NCI-H345 treated with DMSO at 0.1 percent for 48 hours (cell line): ENCODE data around the gene ATP9A.
A peak's percentile ranks its signal among the peaks of the same experiment; 100 is the strongest.

Experiments
- DNase-seq: peaks from one replicate; lab custom pipeline; 2025; ENCODE audit not compliant: unreplicated experiment; lab: John Stamatoyannopoulos, UW

The ATP9A gene

DNA sequence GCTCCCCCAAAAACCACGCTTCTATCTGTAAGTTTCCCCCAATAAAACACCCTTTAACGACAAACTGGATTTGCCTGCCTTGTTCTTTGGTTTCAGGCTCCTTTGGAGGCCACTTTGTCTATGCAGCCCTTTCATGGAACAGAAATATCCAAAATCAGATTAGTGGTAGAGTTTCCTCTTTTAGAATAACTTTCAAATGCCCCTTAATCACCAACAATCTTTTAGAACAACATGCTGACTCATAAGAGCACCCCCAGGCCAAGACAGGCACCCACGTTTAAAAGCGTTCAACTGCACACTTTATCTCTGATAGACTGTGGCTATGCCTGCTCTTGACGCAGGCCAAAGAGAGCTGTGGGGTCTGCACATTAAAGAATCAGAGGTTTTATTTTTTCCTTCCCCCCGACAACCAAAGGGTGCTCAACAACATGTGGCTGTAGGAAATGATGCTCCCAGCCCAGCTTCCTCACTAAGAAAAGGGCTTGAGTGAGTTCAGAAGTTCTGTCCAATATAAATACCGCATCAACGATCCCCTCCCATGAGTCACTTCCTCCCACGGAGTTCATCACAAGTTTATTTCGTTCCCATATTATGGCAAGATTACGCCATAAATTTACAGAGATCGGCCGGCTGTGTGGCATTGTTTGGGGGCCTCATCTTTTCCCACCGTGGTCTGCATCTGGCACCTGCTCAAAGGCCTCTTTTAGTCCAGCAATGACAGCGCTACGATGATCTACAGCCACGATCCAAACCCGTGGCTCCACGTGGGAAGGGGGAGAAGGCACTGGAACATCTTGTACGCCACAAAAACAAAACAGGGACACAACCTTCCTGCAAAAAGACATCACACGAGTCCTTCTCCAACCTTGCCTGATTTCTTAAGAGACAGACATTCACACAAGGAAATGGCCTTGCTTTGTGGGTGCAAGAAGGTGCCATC lies 136.9 kb downstream of the ATP9A start:
- DNase-seq = no peak

DNA sequence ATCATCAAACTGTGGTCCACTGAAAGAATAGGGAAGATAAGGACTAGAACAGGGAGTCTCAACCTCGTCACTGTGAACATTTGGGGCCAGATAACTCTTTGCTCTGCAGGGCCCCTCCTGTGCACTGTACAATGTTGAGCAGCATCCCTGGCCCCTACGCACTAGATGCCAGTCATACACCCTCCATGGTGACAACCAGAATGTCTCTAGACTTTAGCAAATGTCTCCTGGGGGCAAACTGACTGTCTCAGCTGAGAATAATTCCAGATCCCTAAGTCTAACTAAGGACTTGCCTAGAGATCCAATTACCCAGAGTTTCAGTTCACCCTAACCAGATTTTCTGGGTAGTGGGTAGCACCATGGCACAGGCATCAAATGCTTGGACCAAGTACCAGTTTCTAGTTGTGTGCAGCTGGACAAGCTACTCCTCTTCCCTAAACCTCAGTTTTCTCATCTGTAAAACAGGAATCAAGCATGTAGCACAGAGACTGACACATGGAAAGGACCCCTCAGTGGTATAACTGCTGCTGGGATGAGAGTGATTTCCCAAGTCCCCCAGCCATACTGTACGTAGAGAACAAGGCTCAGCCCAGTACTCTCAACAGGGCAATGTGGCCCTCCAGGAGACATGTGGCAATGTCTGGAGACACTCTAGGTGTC lies 138.7 kb downstream of the ATP9A start:
- no peak for DNase-seq

DNA sequence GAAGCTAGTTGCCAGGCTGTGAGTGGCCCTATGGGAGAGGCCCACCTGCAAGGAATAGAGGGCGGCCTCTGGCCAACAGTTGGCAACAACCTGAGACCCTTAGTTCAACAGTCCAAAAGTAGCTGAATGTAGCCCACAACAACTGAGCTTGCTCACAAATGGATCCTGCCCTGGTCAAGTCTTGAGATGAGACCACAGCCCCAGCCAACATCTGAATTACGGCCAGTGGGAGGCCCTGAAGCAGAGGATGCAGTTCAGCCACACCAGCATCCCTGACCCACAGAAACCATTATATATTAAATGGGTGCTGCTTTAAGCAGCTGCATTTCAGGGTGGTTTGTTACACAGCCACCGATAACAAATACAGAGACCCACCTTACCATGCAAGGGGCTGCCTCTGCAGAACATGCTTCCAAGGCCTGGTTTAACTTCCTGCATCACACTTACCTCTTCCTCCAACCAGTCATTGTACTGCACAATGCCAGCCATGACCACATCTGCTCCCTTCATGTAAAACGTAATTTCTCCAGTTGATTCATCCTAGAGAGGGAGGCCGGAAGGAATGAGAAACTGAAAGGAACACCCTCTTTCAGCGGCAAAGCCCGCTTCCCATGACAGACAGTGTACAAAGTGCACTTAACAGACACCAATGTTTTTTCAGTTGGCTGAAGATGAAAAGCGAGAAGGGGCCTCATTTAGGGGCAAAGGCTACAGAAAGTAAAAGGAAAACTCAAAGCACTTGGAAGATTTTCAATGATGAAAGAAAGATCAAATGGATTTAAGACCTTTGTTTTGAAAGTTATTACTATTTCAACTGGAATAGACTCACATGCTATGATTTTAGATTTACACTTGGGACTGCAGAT lies 139.4 kb downstream of the ATP9A start:
- DNase-seq = no peak

DNA sequence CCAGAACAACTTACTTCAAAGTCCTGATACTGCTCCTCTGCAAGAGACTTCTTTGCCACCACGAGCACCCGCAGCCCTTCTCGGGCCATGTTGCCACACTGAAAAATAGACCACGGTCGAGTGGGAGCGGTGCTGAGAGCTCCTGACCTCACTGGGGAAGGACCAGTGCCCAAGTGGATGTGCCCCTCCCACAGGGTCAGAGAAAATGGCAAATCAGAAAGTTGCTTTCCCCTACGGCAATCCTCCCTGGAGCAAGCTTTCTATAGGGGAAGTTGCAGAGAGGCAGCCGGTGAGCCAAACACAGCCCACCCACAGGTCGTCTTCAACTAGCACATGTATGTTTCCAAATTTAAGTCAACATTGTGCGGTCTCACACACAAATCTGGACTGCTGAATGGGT lies 140.6 kb downstream of the ATP9A start:
- DNase-seq = no peak

DNA sequence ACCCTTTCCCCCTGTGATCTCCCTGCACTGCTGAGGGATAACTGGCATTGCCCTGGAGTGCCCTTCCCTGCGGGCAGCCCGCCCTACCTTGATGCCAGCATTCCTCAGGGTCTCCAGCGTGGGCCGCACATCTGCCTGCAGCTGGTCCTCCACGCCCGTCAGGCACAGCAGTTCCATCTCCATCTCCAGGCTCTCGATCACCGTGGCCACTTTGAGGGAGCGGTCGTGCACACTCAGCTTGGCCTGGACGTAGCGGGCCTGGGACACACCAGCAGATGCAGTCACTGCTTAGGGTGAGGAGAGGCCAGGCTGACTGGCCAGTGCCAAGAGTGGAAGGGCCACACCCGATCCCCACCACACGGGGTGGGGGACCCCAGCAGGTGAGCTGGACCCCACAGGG lies 143.1 kb downstream of the ATP9A start:
- no peak for DNase-seq

DNA sequence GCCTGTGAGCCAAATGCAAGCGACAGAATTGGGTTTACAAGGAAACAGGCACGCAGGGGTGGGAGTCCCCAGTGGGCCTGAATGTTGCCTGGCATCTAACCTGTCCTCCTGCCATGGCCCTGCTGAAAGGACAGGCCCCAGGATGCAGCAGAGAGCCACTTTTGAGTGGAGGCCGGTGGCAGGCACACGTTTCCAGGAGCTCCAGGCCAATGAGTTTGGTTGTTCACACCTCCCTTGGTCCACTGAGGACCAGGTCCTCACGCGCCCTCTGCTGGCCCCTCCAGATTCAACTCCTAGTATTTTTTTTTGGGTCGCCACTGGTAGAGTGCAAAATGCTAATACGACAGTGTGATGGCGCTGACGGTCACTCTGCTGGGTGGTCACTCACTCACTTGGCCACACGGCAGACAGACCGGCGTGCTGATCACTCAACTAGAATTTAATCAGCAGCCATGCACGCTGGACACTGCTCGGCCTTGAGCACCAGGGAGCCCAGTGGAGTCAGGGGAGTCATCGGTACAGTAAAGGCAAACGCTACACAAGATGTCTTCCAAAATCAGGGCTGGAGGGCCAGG lies 143.9 kb downstream of the ATP9A start:
- DNase-seq = peak; percentile 4

DNA sequence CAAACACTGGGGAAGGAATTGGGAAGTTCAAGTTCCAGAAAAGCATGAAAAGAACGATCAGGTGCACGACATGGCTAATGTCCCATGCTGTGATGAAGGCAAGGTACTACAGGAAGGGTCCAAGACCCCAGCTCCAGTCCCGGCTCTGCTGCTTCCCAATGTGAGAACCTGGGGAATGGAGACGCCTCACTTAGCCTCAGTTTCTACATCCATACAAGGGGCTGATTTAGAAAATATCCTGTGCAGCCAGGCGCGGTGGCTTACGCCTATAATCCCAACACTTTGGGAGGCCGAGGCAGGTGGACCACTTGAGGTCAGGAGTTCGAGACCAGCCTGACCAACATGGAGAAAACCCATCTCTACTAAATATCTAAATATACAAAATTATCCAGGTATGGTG lies 144.9 kb downstream of the ATP9A start:
- no peak for DNase-seq

DNA sequence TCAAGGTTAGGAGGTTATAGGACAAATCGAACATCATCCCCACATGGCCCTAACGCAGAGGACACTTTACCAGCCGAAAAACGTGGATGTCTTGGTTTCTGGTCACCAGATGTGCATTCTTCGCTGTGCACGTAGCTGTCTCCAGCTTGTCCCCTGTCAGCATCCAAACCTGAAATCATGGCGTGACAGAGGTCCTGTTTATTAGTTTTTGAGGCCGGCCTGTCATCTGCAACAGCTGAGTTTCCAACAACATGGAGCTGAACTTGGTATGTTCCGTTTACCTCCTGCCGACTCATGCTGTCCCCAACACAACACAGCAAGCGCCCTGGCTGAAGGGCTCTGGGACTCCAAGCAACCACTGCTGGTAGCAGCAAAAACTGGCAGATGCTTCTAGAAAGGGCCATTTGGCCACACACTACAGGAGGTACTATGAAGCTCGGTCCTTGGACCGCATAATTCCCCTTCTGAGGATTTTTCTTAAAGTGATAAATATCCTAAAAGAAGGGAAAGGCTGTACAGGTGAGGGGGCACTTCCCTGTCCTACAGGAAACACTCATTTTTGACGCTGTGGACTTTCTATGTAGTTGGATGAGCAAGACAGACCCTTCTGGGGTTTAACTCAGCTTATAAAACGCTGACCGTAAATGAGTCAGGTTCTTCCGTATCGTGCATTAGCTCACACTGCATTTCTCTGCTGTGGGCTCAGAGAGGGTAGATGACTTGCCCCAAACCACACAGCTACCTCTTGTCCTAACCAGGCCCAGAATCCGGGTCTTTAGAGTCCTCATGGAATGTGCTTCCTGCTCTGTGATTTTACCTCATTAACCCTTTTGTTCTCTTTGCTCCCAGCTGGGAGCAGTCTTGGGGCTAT lies 146.0 kb downstream of the ATP9A start:
- no peak for DNase-seq

DNA sequence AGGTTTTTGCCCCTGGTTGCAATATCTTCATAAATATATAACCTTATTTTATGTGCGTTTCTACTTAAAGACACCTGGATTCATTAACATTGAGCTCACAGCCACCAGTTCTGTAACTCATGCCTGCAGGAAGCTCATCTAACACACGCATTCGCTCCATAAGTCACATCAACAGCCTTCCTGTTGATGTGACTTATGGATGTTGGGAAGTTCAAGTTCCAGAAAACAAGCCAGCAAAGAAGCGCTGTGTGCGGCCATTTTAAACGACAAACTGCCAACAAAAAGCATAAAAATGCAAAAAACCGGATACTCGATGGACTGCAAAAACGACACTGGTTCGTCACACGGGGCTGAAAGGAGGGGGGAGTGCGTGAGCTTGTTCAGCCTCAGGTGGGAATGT lies 147.8 kb downstream of the ATP9A start:
- no peak for DNase-seq

DNA sequence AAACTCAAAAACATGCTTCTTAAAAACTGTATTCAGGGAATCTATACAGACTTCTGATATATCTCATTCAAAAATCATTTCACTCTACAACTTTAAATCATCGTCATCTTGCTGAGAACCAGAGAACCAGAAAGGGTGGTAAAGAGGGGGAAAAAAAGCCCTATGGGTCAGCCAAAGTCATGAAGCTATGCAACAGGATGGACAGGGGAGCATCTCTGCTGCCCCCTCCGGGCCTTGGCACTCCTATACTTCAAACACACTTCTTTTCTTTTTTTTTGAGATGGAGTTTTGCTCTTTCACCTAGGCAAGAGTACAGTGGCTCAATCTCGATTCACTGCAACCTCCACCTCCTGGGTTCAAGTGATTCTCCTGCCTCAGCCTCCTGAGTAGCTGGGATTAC lies 152.1 kb downstream of the ATP9A start:
- no peak for DNase-seq

DNA sequence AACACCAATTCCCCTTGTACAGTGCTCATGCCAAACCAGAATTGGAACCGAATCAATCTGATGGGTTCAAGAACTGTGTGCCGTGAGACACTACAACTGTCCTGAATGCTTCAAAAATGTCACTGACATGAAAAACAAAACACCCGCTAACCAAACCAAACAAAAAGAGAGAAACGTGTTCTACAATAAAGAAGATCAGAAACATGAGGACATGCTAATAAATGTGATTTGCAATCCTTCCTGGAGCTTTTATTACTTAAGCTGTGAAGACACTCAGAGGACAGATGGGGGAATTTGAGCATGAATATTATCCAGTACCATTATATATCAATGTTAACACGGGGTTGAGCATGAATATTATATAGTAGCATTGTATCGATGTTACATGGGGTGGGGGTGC lies 153.5 kb downstream of the ATP9A start:
- DNase-seq = no peak

DNA sequence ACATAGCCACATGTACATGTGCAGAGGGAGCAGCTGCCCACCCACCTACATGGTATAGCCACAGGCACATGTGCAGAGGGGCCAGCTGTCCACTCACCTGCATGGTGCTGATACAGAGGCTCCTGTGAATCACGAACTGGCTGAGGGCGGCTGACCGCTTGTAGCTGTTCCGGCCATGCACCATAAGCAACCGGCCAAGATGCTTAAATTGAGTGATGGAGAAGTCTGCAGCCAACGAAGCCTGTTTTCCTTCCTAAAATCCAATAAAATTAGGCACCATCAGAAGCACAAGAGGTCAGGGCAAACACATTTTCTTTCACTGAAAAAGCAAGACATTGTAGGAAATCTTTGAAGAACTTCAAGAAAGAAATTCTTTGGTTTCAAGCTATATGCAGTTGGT lies 154.6 kb downstream of the ATP9A start:
- no peak for DNase-seq

DNA sequence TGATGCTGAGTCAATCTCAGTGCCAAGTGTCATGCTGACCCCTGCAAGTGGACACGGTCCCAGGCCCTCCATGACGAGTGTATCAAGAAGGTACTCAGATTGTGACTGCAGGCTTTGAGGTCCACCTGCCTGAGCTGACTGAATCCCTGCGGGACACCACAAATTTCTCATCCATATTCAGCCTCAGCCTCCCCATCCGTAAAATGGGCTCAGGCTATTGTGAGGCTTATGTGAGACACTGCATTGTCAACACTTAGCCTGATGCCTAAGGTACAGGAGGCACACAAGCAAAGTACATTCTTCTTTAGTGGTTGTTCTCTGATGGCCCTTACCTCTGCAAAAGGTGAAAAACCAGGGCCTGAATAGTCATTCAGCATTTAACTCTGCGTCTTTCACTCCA lies 155.3 kb downstream of the ATP9A start:
- DNase-seq = no peak

DNA sequence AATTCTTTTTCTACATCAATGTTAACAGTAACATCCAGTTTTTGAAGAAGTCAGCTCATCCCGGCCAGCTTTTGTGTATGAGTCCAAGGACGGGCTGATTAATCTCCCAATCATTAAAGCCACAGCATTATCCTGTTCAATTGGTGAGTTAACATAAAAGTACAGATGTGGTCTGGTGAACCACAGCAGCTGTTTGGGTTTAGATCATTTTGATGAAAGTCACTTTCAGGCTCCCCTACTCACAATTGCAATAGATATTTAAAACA lies 156.6 kb downstream of the ATP9A start:
- DNase-seq = no peak

DNA sequence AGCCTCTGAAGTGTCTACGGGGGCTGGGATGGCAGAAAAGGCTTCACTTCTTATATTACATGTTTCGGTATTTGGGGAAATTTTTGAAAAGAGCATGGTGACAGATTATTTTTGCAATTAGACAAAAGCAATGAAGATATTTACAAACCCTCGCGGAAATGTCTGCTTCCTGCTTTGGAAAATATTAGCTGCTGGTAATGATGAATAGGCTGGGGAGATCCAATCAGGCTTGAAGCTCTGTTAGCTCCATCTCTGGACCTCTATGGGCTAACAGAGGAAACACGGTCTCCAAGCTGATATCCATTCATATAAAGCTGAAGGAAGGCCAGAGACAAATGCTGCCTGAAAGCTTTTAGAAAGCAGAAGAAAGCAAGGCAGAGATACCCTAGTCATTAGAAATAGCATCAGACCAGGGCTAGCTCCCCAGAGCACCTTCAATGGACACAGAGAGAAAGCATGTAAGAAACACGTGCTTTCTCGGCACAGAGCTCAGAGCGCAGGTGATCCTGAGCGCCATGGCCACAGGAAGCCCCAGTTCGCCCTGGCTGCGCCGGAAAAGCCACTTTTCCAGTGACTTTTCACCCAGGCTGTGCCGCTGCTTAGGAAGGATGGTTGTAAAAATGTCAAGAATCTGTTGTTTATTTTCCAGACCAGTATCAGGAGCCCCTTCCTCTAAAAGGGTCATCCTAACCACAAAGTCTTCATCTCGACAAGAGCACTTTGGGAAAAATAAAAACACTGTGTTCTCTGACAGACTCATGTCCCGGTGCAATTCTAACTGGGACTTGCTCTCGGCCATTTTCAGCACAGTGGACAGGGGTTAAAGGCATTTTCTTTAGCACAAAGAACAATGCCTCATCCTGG lies 157.2 kb downstream of the ATP9A start:
- no peak for DNase-seq

DNA sequence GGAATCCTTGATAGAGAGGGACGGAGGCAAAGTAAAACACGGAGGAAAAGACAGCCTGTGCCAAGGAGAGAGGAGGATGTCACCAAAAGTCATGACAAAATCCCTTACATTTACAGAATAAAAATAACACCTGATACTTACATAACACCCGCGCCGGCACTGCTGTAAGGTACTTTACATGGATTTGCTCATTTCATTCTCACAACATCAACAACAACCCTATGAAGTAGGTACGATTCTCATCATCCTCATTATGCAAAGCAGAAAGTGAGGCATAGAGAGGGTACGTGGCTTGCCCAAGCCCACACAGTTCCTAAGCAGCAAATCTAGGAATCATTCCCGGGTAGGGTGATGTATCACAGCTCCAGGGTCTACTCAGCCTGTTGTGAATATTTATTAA lies 158.1 kb downstream of the ATP9A start:
- no peak for DNase-seq

DNA sequence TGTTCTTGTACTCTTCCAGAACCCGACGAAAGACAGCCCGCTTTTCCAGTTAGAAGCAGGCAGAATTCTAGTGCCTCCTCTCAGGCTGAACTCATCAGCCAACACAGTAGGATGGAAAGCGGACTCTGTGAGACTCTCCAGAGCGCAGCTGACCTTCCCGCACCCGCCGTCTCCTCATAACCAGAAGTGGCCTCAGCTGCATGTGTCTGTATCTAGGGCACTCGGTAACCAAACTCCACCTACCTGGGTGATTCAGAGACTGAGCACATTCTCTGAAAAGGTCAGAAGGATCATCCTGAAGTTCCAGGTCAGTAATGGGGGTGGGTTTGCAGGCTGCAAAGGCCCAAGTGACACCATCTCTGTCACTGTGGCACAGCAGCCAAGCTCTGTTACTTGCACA lies 158.9 kb downstream of the ATP9A start:
- DNase-seq = no peak

DNA sequence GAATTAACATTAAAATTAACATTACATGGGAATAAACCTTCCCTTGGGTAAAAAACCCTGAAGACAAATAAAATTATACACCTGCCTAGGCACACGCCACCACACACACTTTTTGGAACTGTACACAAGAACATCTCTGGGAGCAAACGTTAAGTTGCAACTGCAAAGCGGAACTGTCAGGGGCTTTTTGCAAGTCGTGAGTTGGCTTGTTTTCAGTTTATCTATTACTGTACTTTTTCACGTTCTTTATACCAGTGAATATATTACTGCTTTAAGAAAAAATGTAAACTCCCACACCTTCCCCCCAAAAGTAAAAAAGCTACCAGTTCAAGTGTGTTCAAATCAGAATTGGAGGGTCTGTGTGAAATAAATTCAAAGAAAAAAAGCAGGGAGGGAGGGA lies 160.1 kb downstream of the ATP9A start:
- DNase-seq = no peak

DNA sequence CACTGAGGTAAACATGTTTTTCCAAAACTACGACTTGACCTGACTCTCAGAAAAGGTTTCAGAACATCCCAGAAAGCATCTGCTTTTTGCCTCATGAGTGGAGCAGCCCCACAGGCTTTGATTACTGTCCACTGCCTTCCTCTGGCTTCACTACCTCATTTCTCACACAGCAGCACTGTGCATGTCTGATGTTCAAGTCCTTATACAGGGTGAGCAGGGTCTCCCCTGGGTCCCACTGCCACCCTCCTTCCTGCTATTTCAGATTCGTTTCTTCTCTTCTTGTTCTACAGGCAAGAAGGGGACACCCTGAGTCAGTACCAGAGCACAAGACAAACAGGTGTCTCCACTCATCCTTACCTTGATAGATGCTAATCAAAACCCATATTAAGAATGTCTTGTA lies 161.0 kb downstream of the ATP9A start:
- no peak for DNase-seq

DNA sequence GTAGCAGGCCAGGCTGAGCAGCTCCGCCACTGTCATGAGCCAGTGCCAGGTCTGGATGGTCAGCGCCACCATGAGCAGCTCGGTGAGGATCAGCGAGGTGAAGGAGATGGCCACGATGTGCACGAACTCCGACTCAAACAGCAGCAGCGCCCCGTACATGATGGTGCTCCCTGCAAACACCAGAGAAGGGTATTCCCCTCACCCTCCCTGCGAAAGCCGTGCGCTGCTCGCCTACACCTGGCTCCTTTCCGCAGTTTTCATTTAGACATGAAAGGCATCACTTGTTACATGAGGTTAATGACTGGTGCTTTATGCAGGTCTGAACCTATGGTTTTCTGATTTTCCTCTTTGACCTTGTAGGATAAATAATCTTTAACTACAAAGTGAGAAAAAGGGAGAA lies 163.3 kb downstream of the ATP9A start:
- no peak for DNase-seq
